WTC11 (cell line): ENCODE data around the gene CNPY4. TPM values are rescaled to one million over a fixed set of nuclear protein-coding genes. Genes with fewer than 3 reads are reported as not detected.

ENCODE experiments used
- ATAC-seq: fragments of 200-7000 bp; cut with Tn5 transposase; 2 replicates; pipeline ENCODE4 v1.10.0; 2021; ENCODE audit warnings: mild to moderate bottlenecking, moderate library complexity
- CTCF ChIA-PET: fragments of 300-600 bp; sonication (Branson Sonifier 250); formaldehyde crosslinking; loops from one replicate; lab custom pipeline; 2021; ENCODE audit warnings: antibody characterized with exemption; lab: Charles Lee
- POLR2A ChIA-PET: fragments of 350-600 bp; sonication (Branson Sonifier 250); formaldehyde crosslinking; loops from one replicate; lab custom pipeline; 2021; ENCODE audit warnings: antibody characterized with exemption; lab: Charles Lee
- DNase-seq: peaks from one replicate; pipeline ENCODE4 v3.0.0; 2021; ENCODE audit warnings: low spot score
- H3K27ac Mint-ChIP-seq: 2 replicates; pipeline ENCODE4 v1.8.0; 2021; ENCODE audit warnings: mixed read lengths
- H3K27me3 Mint-ChIP-seq: 2 replicates; pipeline ENCODE4 v1.8.0; 2021; ENCODE audit warnings: low read depth, mild to moderate bottlenecking, moderate library complexity, mixed read lengths
- H3K36me3 Mint-ChIP-seq: 2 replicates; pipeline ENCODE4 v1.8.0; 2021; ENCODE audit warnings: mixed read lengths
- H3K4me1 Mint-ChIP-seq: 2 replicates; pipeline ENCODE4 v1.8.0; 2022; ENCODE audit warnings: mixed read lengths
- H3K4me3 Mint-ChIP-seq: 2 replicates; pipeline ENCODE4 v1.8.0; 2021; ENCODE audit warnings: mild to moderate bottlenecking, moderate library complexity, mixed read lengths
- H3K9me3 Mint-ChIP-seq: 2 replicates; pipeline ENCODE4 v1.8.0; 2021; ENCODE audit warnings: mixed read lengths
- AR ChIP-seq: fragments of 250-450 bp; sonication (Bioruptor Pico); IDR thresholded peaks from 2 replicates; pipeline ENCODE4 v1.9.0; 2021; ENCODE audit warnings: mild to moderate bottlenecking
- CDX4 ChIP-seq: fragments of 250-450 bp; sonication (Bioruptor Pico); IDR thresholded peaks from 2 replicates; pipeline ENCODE4 v1.9.0; 2021; ENCODE audit warnings: moderate library complexity, mild to moderate bottlenecking, inconsistent platforms, borderline replicate concordance
- CREM ChIP-seq: sonication (generic); formaldehyde crosslinking; IDR thresholded peaks from 2 replicates; pipeline ENCODE4 v1.8.1; 2022; ENCODE audit warnings: mild to moderate bottlenecking, missing genetic modification reagents, moderate library complexity
- ESRRA ChIP-seq: sonication (generic); formaldehyde crosslinking; IDR thresholded peaks from 2 replicates; pipeline ENCODE4 v1.8.1; 2022; ENCODE audit warnings: mild to moderate bottlenecking, missing genetic modification reagents, borderline replicate concordance
- GRHL2 ChIP-seq: fragments of 250-450 bp; sonication (Bioruptor Pico); IDR thresholded peaks from 2 replicates; pipeline ENCODE4 v1.8.0; 2022; ENCODE audit warnings: mild to moderate bottlenecking, moderate library complexity; ENCODE audit not compliant: insufficient replicate concordance, severe bottlenecking
- JUN ChIP-seq: sonication (generic); formaldehyde crosslinking; IDR thresholded peaks from 2 replicates; pipeline ENCODE4 v1.8.0; 2023; ENCODE audit warnings: mild to moderate bottlenecking, missing genetic modification reagents
- OVOL2 ChIP-seq: fragments of 250-450 bp; sonication (Bioruptor Pico); IDR thresholded peaks from 2 replicates; pipeline ENCODE4 v1.9.0; 2021; ENCODE audit warnings: mild to moderate bottlenecking, borderline replicate concordance
- PRRX2 ChIP-seq: fragments of 250-450 bp; sonication (Bioruptor Pico); IDR thresholded peaks from 2 replicates; pipeline ENCODE4 v1.8.0; 2021; ENCODE audit warnings: mild to moderate bottlenecking
- SOX15 ChIP-seq: fragments of 250-450 bp; sonication (Bioruptor Pico); IDR thresholded peaks from 2 replicates; pipeline ENCODE4 v1.9.0; 2021; ENCODE audit warnings: mild to moderate bottlenecking
- USF2 ChIP-seq: sonication (generic); formaldehyde crosslinking; IDR thresholded peaks from 2 replicates; pipeline ENCODE4 v1.8.1; 2023; ENCODE audit warnings: mild to moderate bottlenecking, missing genetic modification reagents, moderate library complexity
- ZMAT4 ChIP-seq: fragments of 250-450 bp; sonication (Bioruptor Pico); IDR thresholded peaks from 2 replicates; pipeline ENCODE4 v1.9.0; 2021; ENCODE audit warnings: mild to moderate bottlenecking
- ZNF121 ChIP-seq: sonication (generic); formaldehyde crosslinking; IDR thresholded peaks from 2 replicates; pipeline ENCODE4 v1.8.0; 2023; ENCODE audit warnings: missing genetic modification reagents
- ZNF138 ChIP-seq: sonication (generic); formaldehyde crosslinking; conservative IDR thresholded peaks from 2 replicates; pipeline ENCODE4 v1.8.1; 2022; ENCODE audit warnings: mild to moderate bottlenecking, moderate library complexity, missing genetic modification reagents
- ZNF232 ChIP-seq: sonication (generic); formaldehyde crosslinking; IDR thresholded peaks from 2 replicates; pipeline ENCODE4 v1.8.0; 2022; ENCODE audit warnings: mild to moderate bottlenecking, missing genetic modification reagents
- ZNF416 ChIP-seq: fragments of 250-450 bp; sonication (Bioruptor Pico); IDR thresholded peaks from 2 replicates; pipeline ENCODE4 v1.9.0; 2021; ENCODE audit warnings: mild to moderate bottlenecking, inconsistent platforms
- ZNF423 ChIP-seq: fragments of 250-450 bp; sonication (Bioruptor Pico); IDR thresholded peaks from 2 replicates; pipeline ENCODE4 v2.1.2; 2022; ENCODE audit warnings: mild to moderate bottlenecking, moderate library complexity
- ZNF425 ChIP-seq: fragments of 250-450 bp; sonication (Bioruptor Pico); conservative IDR thresholded peaks from 2 replicates; pipeline ENCODE4 v1.9.0; 2021; ENCODE audit warnings: mild to moderate bottlenecking
- ZNF512 ChIP-seq: sonication (generic); formaldehyde crosslinking; IDR thresholded peaks from 2 replicates; pipeline ENCODE4 v1.8.1; 2022; ENCODE audit warnings: missing genetic modification reagents, borderline replicate concordance
- ZNF532 ChIP-seq: fragments of 250-450 bp; sonication (Bioruptor Pico); IDR thresholded peaks from 2 replicates; pipeline ENCODE4 v1.9.0; 2021; ENCODE audit warnings: mild to moderate bottlenecking, borderline replicate concordance
- total RNA-seq: library from RNA; stranded (reverse); gene quantifications from 3 replicates; pipeline ENCODE4 v1.2.3, GENCODE V29; 2021

CNPY4 gene
- total RNA-seq, 1 experiment from 2014 or later = 15.1 TPM

GRCh38 chr7:100093498-100093897 is 25.9 kb upstream of the CNPY4 start:
- ATAC-seq (no peak), DNase-seq (no peak)
- TF ChIP-seq ZNF512 = no peak
- no peak for TF ChIP-seq JUN (CRISPR knock-in tag)
- TF ChIP-seq ZMAT4 (CRISPR knock-in tag) = no peak
- TF ChIP-seq ZNF232 (CRISPR knock-in tag) = no peak
- no peak for TF ChIP-seq ZNF138 (CRISPR knock-in tag)
- no peak for TF ChIP-seq ZNF423
- no peak for TF ChIP-seq ZNF416 (CRISPR knock-in tag)
- Mint-ChIP-seq H3K4me3 (no peak overlapping the region), H3K9me3 (no peaks in the 10 kb centered on the region), H3K27me3 (no peaks in the 10 kb centered on the region), H3K27ac (peak overlapping the region; percentile 58), H3K4me1 (peaks cover 10% of the 10 kb centered on the region), H3K36me3 (peaks cover 83% of the 10 kb centered on the region)
- ChIA-PET CTCF (no interaction called here), POLR2A (interaction anchor here (0.6 to 1.4 kb wide), 2 partner anchors 11 to 171 kb away, joined by 3 to 5 read pairs; no protein-coding TSS in a partner anchor)

GRCh38 chr7:100093925-100094486 is 25.4 kb upstream of the CNPY4 start:
- ATAC-seq = no peak
- ChIA-PET CTCF (no interaction called here), POLR2A (interaction anchor here (1.4 kb wide), 1 partner anchor 12 kb away, joined by 5 read pairs; no protein-coding TSS in a partner anchor)
- Mint-ChIP-seq H3K27me3 (no peaks in the 10 kb centered on the region), H3K4me1 (peaks cover 16% of the 10 kb centered on the region), H3K4me3 (no peak overlapping the region), H3K9me3 (no peaks in the 10 kb centered on the region), H3K36me3 (peaks cover 88% of the 10 kb centered on the region), H3K27ac (peak overlapping the region; percentile 54; the same call in 1 of the 2 replicates)
- no peak for DNase-seq
- TF ChIP-seq OVOL2 (CRISPR knock-in tag) (no peak), PRRX2 (CRISPR knock-in tag) (peak; percentile 55; the same call in 1 of the 2 replicates), CREM (CRISPR knock-in tag) (no peak), AR (0 out of 2 replicates have a peak, but pooled peaks have one; percentile 13), ZNF532 (CRISPR knock-in tag) (0 out of 2 replicates have a peak, but pooled peaks have one; percentile 49)

GRCh38 chr7:100095289-100095688 is 24.1 kb upstream of the CNPY4 start:
- H3K4me1 Mint-ChIP-seq = peaks cover 20% of the 10 kb centered on the region
- CTCF ChIA-PET = no interaction called here
- no peaks in the 10 kb centered on the region for H3K9me3 Mint-ChIP-seq
- H3K36me3 Mint-ChIP-seq = peaks cover 100% of the 10 kb centered on the region
- POLR2A ChIA-PET = interaction anchor here (0.9 kb wide), 1 partner anchor 151 kb away, joined by 3 read pairs; no protein-coding TSS in a partner anchor
- H3K4me3 Mint-ChIP-seq = no peak overlapping the region
- no peaks in the 10 kb centered on the region for H3K27me3 Mint-ChIP-seq
- peak overlapping the region; percentile 87 for H3K27ac Mint-ChIP-seq
- ATAC-seq = no peak
- DNase-seq = no peak
- TF ChIP-seq ZNF425 (CRISPR knock-in tag) (no peak), CDX4 (CRISPR knock-in tag) (no peak), ESRRA (CRISPR knock-in tag) (no peak), ZNF121 (CRISPR knock-in tag) (no peak), USF2 (no peak), GRHL2 (CRISPR knock-in tag) (no peak), SOX15 (CRISPR knock-in tag) (no peak)
